H9 (cell line): ENCODE results near the gene TRIM28. TPM values are rescaled to one million over a fixed set of nuclear protein-coding genes. Genes with fewer than 3 reads are reported as not detected.
A peak's percentile ranks its signal among the peaks of the same experiment; 100 is the strongest.

Experiments used
- DNase-seq: peaks from one replicate; pipeline ENCODE4 v3.0.0-alpha.2; 2017
- H2AFZ ChIP-seq: one replicate; pipeline ENCODE4 v1.6.1; 2013; ENCODE audit warnings: mild to moderate bottlenecking, low read length, control low read depth, moderate library complexity
- H2AK5ac ChIP-seq: 2 replicates; pipeline ENCODE4 v1.6.1; 2013; ENCODE audit warnings: low read length, control low read depth, mixed read lengths; ENCODE audit not compliant: insufficient read length
- H2BK120ac ChIP-seq: one replicate; pipeline ENCODE4 v1.6.1; 2013; ENCODE audit warnings: low read depth, mild to moderate bottlenecking, low read length, control low read depth, inconsistent platforms; ENCODE audit not compliant: poor library complexity, severe bottlenecking
- H2BK12ac ChIP-seq: 2 replicates; pipeline ENCODE4 v1.6.1; 2013; ENCODE audit warnings: low read length, control low read depth, mixed read lengths, low read depth; ENCODE audit not compliant: insufficient read length
- H2BK15ac ChIP-seq: 2 replicates; pipeline ENCODE4 v1.6.1; 2013; ENCODE audit warnings: low read depth, low read length, control low read depth
- H2BK20ac ChIP-seq: one replicate; pipeline ENCODE4 v1.6.1; 2013; ENCODE audit warnings: low read depth, mild to moderate bottlenecking, low read length, control low read depth, inconsistent platforms; ENCODE audit not compliant: poor library complexity, severe bottlenecking
- H2BK5ac ChIP-seq: 2 replicates; pipeline ENCODE4 v1.6.1; 2013; ENCODE audit warnings: low read length, control low read depth, mixed read lengths; ENCODE audit not compliant: insufficient read length
- H3K14ac ChIP-seq: 2 replicates; pipeline ENCODE4 v1.6.1; 2013; ENCODE audit warnings: low read length, control low read depth; ENCODE audit not compliant: insufficient read depth
- H3K18ac ChIP-seq: 2 replicates; pipeline ENCODE4 v1.6.1; 2013; ENCODE audit warnings: low read depth, mild to moderate bottlenecking, mixed read lengths, low read length, control low read depth; ENCODE audit not compliant: insufficient read length
- H3K23ac ChIP-seq: 2 replicates; pipeline ENCODE4 v1.6.1; 2013; ENCODE audit warnings: low read length, control low read depth, mixed read lengths, low read depth; ENCODE audit not compliant: insufficient read length
- H3K23me2 ChIP-seq: 2 replicates; pipeline ENCODE4 v1.6.1; 2013; ENCODE audit warnings: low read depth, mild to moderate bottlenecking, mixed read lengths, low read length, control low read depth; ENCODE audit not compliant: insufficient read length, poor library complexity, severe bottlenecking
- H3K27ac ChIP-seq: 2 replicates; pipeline ENCODE4 v1.5.1; 2013; ENCODE audit warnings: low read length, control low read depth, mixed read lengths, low read depth; ENCODE audit not compliant: insufficient read length
- H3K27me3 ChIP-seq: 2 replicates; pipeline ENCODE4 v1.6.1; 2013; ENCODE audit warnings: low read length, control low read depth, inconsistent platforms; ENCODE audit not compliant: insufficient read depth
- H3K4ac ChIP-seq: 2 replicates; pipeline ENCODE4 v1.6.1; 2013; ENCODE audit warnings: low read depth, mild to moderate bottlenecking, control low read depth, inconsistent platforms, low read length, moderate library complexity
- H3K4me1 ChIP-seq: 2 replicates; pipeline ENCODE4 v1.6.1; 2013; ENCODE audit warnings: low read length, control low read depth, inconsistent platforms; ENCODE audit not compliant: insufficient read depth
- H3K4me2 ChIP-seq: 2 replicates; pipeline ENCODE4 v1.6.1; 2013; ENCODE audit warnings: low read length, control low read depth, mixed read lengths; ENCODE audit not compliant: insufficient read length, insufficient read depth
- H3K56ac ChIP-seq: 2 replicates; pipeline ENCODE4 v1.6.1; 2013; ENCODE audit warnings: low read depth, mild to moderate bottlenecking, mixed read lengths, low read length, control low read depth; ENCODE audit not compliant: insufficient read length
- H3K79me1 ChIP-seq: 2 replicates; pipeline ENCODE4 v1.6.1; 2013; ENCODE audit warnings: low read depth, mild to moderate bottlenecking, moderate library complexity, low read length, control low read depth, inconsistent platforms; ENCODE audit not compliant: insufficient read depth, poor library complexity, severe bottlenecking
- H3K79me2 ChIP-seq: 2 replicates; pipeline ENCODE4 v1.6.1; 2013; ENCODE audit warnings: low read length, control low read depth, inconsistent platforms; ENCODE audit not compliant: insufficient read depth
- H3K9ac ChIP-seq: 2 replicates; pipeline ENCODE4 v1.6.1; 2013; ENCODE audit warnings: low read length, control low read depth, mixed read lengths; ENCODE audit not compliant: insufficient read length; ENCODE audit errors: extremely low read depth
- H3K9me3 ChIP-seq: one replicate; pipeline ENCODE4 v1.6.1; 2013; ENCODE audit warnings: low read depth, low read length, inconsistent platforms; ENCODE audit not compliant: control insufficient read depth
- H3T11ph ChIP-seq: one replicate; pipeline ENCODE4 v1.6.1; 2013; ENCODE audit warnings: mild to moderate bottlenecking, low read length, control low read depth, inconsistent platforms
- H4K20me1 ChIP-seq: one replicate; pipeline ENCODE4 v1.6.1; 2013; ENCODE audit not compliant: control insufficient read depth, insufficient read length, insufficient read depth
- H4K5ac ChIP-seq: 2 replicates; pipeline ENCODE4 v1.6.1; 2013; ENCODE audit warnings: low read depth, mild to moderate bottlenecking, mixed read lengths, low read length, control low read depth; ENCODE audit not compliant: insufficient read length
- H4K8ac ChIP-seq: replicated peaks from 2 replicates; pipeline ENCODE4 v1.6.1; 2013; ENCODE audit warnings: low read length, control low read depth, mixed read lengths, low read depth; ENCODE audit not compliant: insufficient read length
- H4K91ac ChIP-seq: 2 replicates; pipeline ENCODE4 v1.6.1; 2013; ENCODE audit warnings: low read depth, mild to moderate bottlenecking, moderate library complexity, mixed read lengths, low read length, control low read depth; ENCODE audit not compliant: insufficient read length
- H3K27ac Mint-ChIP-seq, 3 experiments: 2 replicates in 2 of 3; 3 replicates in 1 of 3; pipeline ENCODE4 v1.8.0; 2020 to 2021; ENCODE audit warnings: mixed read lengths in 3 of 3, mild to moderate bottlenecking in 1 of 3, moderate library complexity in 1 of 3
- H3K27me3 Mint-ChIP-seq: 2 replicates; pipeline ENCODE4 v1.8.0; 2021; ENCODE audit warnings: low read depth, mild to moderate bottlenecking, moderate library complexity, mixed read lengths
- H3K36me3 Mint-ChIP-seq, 3 experiments: 2 replicates in 2 of 3; 3 replicates in 1 of 3; pipeline ENCODE4 v1.8.0; 2020 to 2021; ENCODE audit warnings: low read depth in 3 of 3, mixed read lengths in 3 of 3; ENCODE audit not compliant: insufficient read depth in 1 of 3
- H3K4me1 Mint-ChIP-seq, 2 experiments: 2 replicates each; pipeline ENCODE4 v1.8.0; 2020; ENCODE audit warnings: mixed read lengths in 2 of 2
- H3K4me3 Mint-ChIP-seq, 2 experiments: 2 replicates in 1 of 2; 3 replicates in 1 of 2; pipeline ENCODE4 v1.8.0; 2020 to 2021; ENCODE audit warnings: mild to moderate bottlenecking in 2 of 2, mixed read lengths in 2 of 2, moderate library complexity in 1 of 2
- H3K9me3 Mint-ChIP-seq, 2 experiments: 2 replicates in 1 of 2; 3 replicates in 1 of 2; pipeline ENCODE4 v1.8.0; 2020; ENCODE audit warnings: mild to moderate bottlenecking in 2 of 2, mixed read lengths in 2 of 2, moderate library complexity in 1 of 2
- WGBS: extraction: QIAGEN DNeasy Blood & Tissue Kit; methylation state at CpG from one replicate; pipeline ENCODE4 v1.1.7; 2013; ENCODE audit warnings: missing lambda C conversion rate, low lambda C conversion rate, mixed read lengths; ENCODE audit not compliant: insufficient read length; ENCODE audit errors: extremely low coverage; 5-methylcytosine and 5-hydroxymethylcytosine counted together
- total RNA-seq: library from RNA; stranded (reverse); gene quantifications from 2 replicates; pipeline ENCODE4 v1.2.1, GENCODE V29; 2021
- TF ChIP-seq, protein P1 (sequence below): fragments of 200-600 bp; sonication (generic); conservative IDR thresholded peaks from 3 replicates; pipeline ENCODE4 v1.8.0; 2021; ENCODE audit warnings: antibody characterized with exemption, mild to moderate bottlenecking

TRIM28 gene
- total RNA-seq, 1 experiment from 2014 or later = 1,084 TPM

DNA sequence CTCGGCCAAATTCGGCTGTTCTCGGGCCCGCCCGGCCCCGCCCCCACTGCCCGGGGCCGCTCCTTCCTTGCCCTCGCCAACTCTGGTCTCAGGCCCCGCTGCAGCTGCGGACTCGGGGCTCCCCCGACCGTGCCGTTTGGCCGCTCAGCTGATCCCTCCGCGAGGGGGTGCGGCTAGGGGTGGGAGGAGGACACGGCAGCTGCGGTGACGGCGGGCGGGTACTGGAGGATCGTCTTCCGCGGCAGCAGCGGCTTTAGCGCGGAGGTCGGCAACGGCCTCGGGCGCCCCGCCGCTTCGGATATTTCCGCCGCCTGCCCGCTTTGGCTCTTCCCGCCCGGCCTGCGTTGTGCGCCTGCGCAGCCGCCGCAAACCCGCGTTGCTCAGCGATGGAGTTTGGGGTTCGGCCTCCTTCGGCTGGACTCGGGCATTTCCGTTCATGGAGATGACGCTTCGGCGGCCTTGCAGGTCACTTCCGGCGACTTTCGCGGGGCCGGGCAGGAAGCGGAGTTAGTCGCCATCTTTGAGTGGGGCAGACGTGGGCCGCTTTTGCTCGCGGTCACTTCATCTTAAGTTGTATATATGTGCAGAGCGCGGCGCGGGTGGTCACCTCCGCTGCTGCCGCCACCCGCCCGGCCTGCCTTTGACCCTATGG, 14.9 kb downstream of the TRIM28 start:
- H3K23ac ChIP-seq = no peak overlapping the region
- H3K4me2 ChIP-seq = peak overlapping the region; percentile 67
- no peaks in the 10 kb centered on the region for H3K4me1 ChIP-seq
- Mint-ChIP-seq H3K36me3 (peaks cover 16 to 41% (median 28%) of the 10 kb centered on the region in 3 experiments; a peak in 6 of 7 replicates), H3K4me3 (peak overlapping the region; percentile 96), H3K9me3 (no peaks in the 10 kb centered on the region; a peak in 1 of 5 replicates), H3K27ac (peak overlapping the region; percentile 100), H3K4me1 (peaks cover 19 to 38% of the 10 kb centered on the region in 2 experiments), H3K27me3 (peaks cover 1% of the 10 kb centered on the region; the same call in 1 of the 2 replicates)
- H2BK15ac ChIP-seq = 0 out of 2 replicates have a peak overlapping the region, but pooled peaks have one; percentile 76
- H4K91ac ChIP-seq = no peak overlapping the region
- H4K5ac ChIP-seq = peak overlapping the region; percentile 46
- H3K79me2 ChIP-seq = peaks cover 8% of the 10 kb centered on the region; the same call in 1 of the 2 replicates
- H3K14ac ChIP-seq = peak overlapping the region; percentile 100
- TF ChIP-seq, protein P1, sequence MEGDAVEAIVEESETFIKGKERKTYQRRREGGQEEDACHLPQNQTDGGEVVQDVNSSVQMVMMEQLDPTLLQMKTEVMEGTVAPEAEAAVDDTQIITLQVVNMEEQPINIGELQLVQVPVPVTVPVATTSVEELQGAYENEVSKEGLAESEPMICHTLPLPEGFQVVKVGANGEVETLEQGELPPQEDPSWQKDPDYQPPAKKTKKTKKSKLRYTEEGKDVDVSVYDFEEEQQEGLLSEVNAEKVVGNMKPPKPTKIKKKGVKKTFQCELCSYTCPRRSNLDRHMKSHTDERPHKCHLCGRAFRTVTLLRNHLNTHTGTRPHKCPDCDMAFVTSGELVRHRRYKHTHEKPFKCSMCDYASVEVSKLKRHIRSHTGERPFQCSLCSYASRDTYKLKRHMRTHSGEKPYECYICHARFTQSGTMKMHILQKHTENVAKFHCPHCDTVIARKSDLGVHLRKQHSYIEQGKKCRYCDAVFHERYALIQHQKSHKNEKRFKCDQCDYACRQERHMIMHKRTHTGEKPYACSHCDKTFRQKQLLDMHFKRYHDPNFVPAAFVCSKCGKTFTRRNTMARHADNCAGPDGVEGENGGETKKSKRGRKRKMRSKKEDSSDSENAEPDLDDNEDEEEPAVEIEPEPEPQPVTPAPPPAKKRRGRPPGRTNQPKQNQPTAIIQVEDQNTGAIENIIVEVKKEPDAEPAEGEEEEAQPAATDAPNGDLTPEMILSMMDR = no peak
- no peak overlapping the region for H2AFZ ChIP-seq
- peak overlapping the region; percentile 78 for H2BK12ac ChIP-seq
- WGBS = no CpG with 5 or more reads among the region's 76 CpGs
- peak overlapping the region; percentile 81 for H3T11ph ChIP-seq
- no peak overlapping the region for H2BK120ac ChIP-seq
- peak overlapping the region; percentile 99 for H3K9ac ChIP-seq
- H2BK5ac ChIP-seq = peak overlapping the region; percentile 89
- no peak overlapping the region for H2BK20ac ChIP-seq
- no peak overlapping the region for H4K8ac ChIP-seq
- H4K20me1 ChIP-seq = no peaks in the 10 kb centered on the region
- no peaks in the 10 kb centered on the region for H3K79me1 ChIP-seq
- no peaks in the 10 kb centered on the region for H3K9me3 ChIP-seq
- no peak overlapping the region for H3K56ac ChIP-seq
- peak overlapping the region; percentile 86 for H3K27ac ChIP-seq
- H3K4ac ChIP-seq = no peak overlapping the region
- peak; percentile 99 for DNase-seq
- peaks cover 14% of the 10 kb centered on the region for H3K23me2 ChIP-seq
- peak overlapping the region; percentile 100 for H3K18ac ChIP-seq
- no peak overlapping the region for H2AK5ac ChIP-seq
- no peaks in the 10 kb centered on the region for H3K27me3 ChIP-seq
